Ishikawa (cell line): Measurements from ENCODE around the gene FOXN3.

ENCODE experiments used
- CEBPB ChIP-seq: IDR thresholded peaks from 2 replicates; pipeline ENCODE4 v1.6.1; 2012
- CREB1 ChIP-seq: IDR thresholded peaks from 2 replicates; pipeline ENCODE4 v1.6.1; 2012; ENCODE audit warnings: low read depth
- EGR1 ChIP-seq: IDR thresholded peaks from 2 replicates; pipeline ENCODE4 v1.6.1; 2012
- EP300 ChIP-seq: IDR thresholded peaks from 2 replicates; pipeline ENCODE4 v1.6.1; 2012; ENCODE audit warnings: borderline replicate concordance
- FOXM1 ChIP-seq: IDR thresholded peaks from 2 replicates; pipeline ENCODE4 v1.6.1; 2012; ENCODE audit warnings: low read depth, borderline replicate concordance
- NFIC ChIP-seq: IDR thresholded peaks from 2 replicates; pipeline ENCODE4 v1.6.1; 2012
- RAD21 ChIP-seq: IDR thresholded peaks from 2 replicates; pipeline ENCODE4 v1.6.1; 2012; ENCODE audit warnings: low read depth
- TAF1 ChIP-seq: IDR thresholded peaks from 2 replicates; pipeline ENCODE4 v1.6.1; 2012; ENCODE audit warnings: low read depth, mild to moderate bottlenecking
- TCF12 ChIP-seq: IDR thresholded peaks from 2 replicates; pipeline ENCODE4 v1.6.1; 2012; ENCODE audit warnings: low read depth
- TEAD4 ChIP-seq: IDR thresholded peaks from 2 replicates; pipeline ENCODE4 v1.6.1; 2012
- YY1 ChIP-seq: IDR thresholded peaks from 2 replicates; pipeline ENCODE4 v1.6.1; 2012; ENCODE audit warnings: low read depth
- ZBTB7A ChIP-seq: IDR thresholded peaks from 2 replicates; pipeline ENCODE4 v1.6.1; 2012; ENCODE audit warnings: low read depth
- TF ChIP-seq, protein P1 (sequence below): IDR thresholded peaks from 2 replicates; pipeline ENCODE4 v1.6.1; 2012; ENCODE audit warnings: low read depth, mild to moderate bottlenecking
- TF ChIP-seq, protein P2 (sequence below): IDR thresholded peaks from 2 replicates; pipeline ENCODE4 v1.6.1; 2012
- TF ChIP-seq, protein P3 (sequence below): IDR thresholded peaks from 2 replicates; pipeline ENCODE4 v1.6.1; 2012

FOXN3 gene

DNA sequence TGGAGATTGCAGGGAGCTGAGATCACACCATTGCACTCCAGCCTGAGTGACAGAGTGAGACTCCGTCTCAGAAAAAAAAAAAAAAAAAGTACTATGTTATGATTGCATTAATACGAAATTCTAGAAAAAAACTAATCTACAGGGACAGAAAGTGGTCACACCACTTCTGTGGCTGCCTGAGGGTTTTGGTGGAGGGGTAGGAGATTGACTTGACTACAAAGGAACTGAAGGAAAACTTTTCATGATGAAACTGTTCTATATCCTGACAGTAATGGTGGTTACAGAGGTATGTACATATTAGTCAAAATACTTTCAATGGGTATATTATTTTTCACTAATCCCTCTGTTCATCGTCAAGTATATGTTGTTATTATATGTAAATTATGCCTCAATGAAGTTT lies 42.1 kb downstream of the FOXN3 start:
- no peak for TF ChIP-seq YY1
- TF ChIP-seq, protein P1, sequence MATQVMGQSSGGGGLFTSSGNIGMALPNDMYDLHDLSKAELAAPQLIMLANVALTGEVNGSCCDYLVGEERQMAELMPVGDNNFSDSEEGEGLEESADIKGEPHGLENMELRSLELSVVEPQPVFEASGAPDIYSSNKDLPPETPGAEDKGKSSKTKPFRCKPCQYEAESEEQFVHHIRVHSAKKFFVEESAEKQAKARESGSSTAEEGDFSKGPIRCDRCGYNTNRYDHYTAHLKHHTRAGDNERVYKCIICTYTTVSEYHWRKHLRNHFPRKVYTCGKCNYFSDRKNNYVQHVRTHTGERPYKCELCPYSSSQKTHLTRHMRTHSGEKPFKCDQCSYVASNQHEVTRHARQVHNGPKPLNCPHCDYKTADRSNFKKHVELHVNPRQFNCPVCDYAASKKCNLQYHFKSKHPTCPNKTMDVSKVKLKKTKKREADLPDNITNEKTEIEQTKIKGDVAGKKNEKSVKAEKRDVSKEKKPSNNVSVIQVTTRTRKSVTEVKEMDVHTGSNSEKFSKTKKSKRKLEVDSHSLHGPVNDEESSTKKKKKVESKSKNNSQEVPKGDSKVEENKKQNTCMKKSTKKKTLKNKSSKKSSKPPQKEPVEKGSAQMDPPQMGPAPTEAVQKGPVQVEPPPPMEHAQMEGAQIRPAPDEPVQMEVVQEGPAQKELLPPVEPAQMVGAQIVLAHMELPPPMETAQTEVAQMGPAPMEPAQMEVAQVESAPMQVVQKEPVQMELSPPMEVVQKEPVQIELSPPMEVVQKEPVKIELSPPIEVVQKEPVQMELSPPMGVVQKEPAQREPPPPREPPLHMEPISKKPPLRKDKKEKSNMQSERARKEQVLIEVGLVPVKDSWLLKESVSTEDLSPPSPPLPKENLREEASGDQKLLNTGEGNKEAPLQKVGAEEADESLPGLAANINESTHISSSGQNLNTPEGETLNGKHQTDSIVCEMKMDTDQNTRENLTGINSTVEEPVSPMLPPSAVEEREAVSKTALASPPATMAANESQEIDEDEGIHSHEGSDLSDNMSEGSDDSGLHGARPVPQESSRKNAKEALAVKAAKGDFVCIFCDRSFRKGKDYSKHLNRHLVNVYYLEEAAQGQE: no peak
- no peak for TF ChIP-seq CEBPB
- no peak for TF ChIP-seq RAD21
- no peak for TF ChIP-seq ZBTB7A
- no peak for TF ChIP-seq TAF1
- TF ChIP-seq, protein P2, sequence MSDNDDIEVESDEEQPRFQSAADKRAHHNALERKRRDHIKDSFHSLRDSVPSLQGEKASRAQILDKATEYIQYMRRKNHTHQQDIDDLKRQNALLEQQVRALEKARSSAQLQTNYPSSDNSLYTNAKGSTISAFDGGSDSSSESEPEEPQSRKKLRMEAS: no peak
- TF ChIP-seq, protein P3, sequence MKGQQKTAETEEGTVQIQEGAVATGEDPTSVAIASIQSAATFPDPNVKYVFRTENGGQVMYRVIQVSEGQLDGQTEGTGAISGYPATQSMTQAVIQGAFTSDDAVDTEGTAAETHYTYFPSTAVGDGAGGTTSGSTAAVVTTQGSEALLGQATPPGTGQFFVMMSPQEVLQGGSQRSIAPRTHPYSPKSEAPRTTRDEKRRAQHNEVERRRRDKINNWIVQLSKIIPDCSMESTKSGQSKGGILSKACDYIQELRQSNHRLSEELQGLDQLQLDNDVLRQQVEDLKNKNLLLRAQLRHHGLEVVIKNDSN: no peak
- TF ChIP-seq TEAD4: no peak

DNA sequence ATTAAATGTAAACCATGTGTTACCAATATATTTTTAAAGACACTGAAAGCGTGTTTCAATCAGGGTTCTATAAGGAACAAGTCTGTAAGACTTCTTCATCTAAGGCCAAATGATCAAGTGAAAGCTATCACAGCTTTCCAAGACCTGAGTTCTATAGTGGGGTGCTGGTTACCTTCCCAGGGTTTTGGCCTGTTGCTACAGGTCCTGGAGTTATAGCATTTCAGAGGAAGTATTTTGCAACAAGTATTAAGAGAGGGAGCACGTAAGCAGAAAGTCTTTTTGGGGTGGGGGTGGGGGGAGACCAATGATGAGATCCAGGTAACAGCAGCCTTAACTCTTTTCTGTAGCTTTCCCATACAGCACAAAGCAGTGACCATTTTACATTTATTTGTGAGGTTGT lies 43.8 kb downstream of the FOXN3 start:
- TF ChIP-seq NFIC (no peak), TCF12 (no peak)
- TF ChIP-seq, protein P3: no peak
- TF ChIP-seq, protein P1: no peak

DNA sequence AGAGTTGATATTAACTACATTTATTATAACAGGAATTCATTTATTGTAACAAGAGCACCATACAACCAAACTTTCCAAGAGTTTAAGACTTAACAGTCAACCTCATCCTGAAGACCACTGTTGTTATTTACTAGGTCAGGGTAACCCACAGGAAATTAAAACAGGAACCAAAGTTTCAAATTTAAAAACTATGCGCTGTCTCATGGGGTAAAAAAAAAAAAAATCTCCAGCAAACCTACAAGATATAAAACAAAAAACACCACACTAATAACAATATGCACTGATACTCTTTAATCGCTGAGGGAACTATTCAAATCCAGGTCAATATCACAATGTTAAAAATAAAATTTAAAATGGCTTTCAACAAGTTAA lies 44.5 kb downstream of the FOXN3 start:
- TF ChIP-seq, protein P1: no peak
- TF ChIP-seq RAD21 (no peak), CREB1 (no peak), ZBTB7A (no peak), TCF12 (no peak), NFIC (no peak), TEAD4 (no peak), FOXM1 (no peak), YY1 (no peak), CEBPB (no peak), EGR1 (no peak), EP300 (no peak), TAF1 (no peak)
- TF ChIP-seq, protein P3: no peak
- TF ChIP-seq, protein P2: no peak

DNA sequence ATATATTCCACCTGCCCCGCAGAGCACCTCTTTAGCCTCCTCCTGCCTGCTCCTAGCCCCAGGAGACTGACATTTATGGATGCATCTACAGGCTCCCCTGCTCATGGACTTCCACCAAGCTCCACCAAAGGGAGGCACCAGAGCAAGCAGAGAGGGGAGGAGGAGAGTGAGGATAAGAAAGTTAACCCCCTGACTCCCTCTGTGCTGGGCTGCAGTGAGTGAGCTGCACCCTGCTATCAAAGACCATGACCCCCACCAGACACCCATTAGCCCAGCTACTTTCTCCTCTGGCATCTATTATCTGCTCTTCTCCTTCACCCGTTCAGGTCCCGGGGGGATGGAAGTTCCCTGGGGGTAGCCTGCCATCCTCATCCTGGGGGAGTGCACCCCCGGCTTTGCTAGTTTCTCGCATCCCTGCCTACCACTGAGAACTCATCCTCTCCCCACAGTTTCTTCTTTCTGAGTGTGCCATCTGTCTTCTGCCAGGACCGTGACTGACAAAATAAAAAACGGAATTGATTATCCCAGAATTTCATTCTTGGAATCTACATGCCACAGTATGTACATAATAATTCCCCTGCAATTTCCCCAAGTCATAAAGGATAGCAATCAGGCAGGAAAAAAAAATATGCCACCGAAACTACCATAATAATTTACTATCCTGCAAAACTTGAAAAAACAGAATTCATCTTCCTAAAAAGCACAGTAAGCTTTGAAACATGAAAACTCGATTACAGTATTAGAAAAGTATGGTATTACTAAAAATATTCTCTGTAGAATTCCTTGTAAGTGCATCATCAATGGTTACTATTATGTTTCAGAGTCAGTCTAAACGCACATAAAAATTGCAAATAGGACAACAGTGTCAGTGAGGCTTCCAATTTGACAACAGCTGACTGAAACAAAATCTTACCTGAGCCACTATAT lies 45.2 kb downstream of the FOXN3 start:
- TF ChIP-seq, protein P1: no peak
- TF ChIP-seq ZBTB7A (no peak), NFIC (no peak), CREB1 (no peak), YY1 (no peak), CEBPB (no peak), EGR1 (no peak), FOXM1 (no peak), TCF12 (no peak), TEAD4 (no peak), EP300 (no peak), TAF1 (no peak), RAD21 (no peak)
- TF ChIP-seq, protein P3: no peak
- TF ChIP-seq, protein P2: no peak
